GM19238 (cell line): ENCODE measurements around the gene TRPM2.

ENCODE experiments used
- DNase-seq: peaks from one replicate; pipeline ENCODE4 v3.0.0; 2011; ENCODE audit warnings: low spot score; ENCODE audit not compliant: insufficient read length

The TRPM2 gene

GRCh38 chr21:44322621-44323325 lies 30.6 kb upstream of the TRPM2 start:
- DNase-seq = no peak

- no peak for DNase-seq
These were observed 29.8 kb upstream of the TRPM2 start for GRCh38 chr21:44323591-44323990.

- DNase-seq = no peak
These were observed 29.1 kb upstream of the TRPM2 start for GRCh38 chr21:44324106-44324853.

GRCh38 chr21:44324854-44325107 lies 28.6 kb upstream of the TRPM2 start:
- DNase-seq = no peak

GRCh38 chr21:44325386-44326271 lies 27.8 kb upstream of the TRPM2 start:
- DNase-seq = no peak

- DNase-seq = no peak
These were observed 27.2 kb upstream of the TRPM2 start for GRCh38 chr21:44326272-44326647.

GRCh38 chr21:44326716-44327602 lies 26.5 kb upstream of the TRPM2 start:
- no peak for DNase-seq

GRCh38 chr21:44327603-44327974 lies 25.8 kb upstream of the TRPM2 start:
- no peak for DNase-seq

- no peak for DNase-seq
These were observed 25.1 kb upstream of the TRPM2 start for GRCh38 chr21:44328242-44328895.

GRCh38 chr21:44329086-44329889 lies 24.1 kb upstream of the TRPM2 start:
- DNase-seq = no peak

GRCh38 chr21:44329971-44330681 lies 23.3 kb upstream of the TRPM2 start:
- DNase-seq = no peak

- DNase-seq = no peak
These were observed 22.7 kb upstream of the TRPM2 start for GRCh38 chr21:44330698-44331097.

GRCh38 chr21:44331209-44331608 lies 22.2 kb upstream of the TRPM2 start:
- DNase-seq = no peak

GRCh38 chr21:44331650-44332307 lies 21.6 kb upstream of the TRPM2 start:
- no peak for DNase-seq

GRCh38 chr21:44332383-44332782 lies 21.0 kb upstream of the TRPM2 start:
- no peak for DNase-seq

GRCh38 chr21:44332965-44333364 lies 20.5 kb upstream of the TRPM2 start:
- DNase-seq = no peak

- no peak for DNase-seq
These were observed 19.7 kb upstream of the TRPM2 start for GRCh38 chr21:44333509-44334328.
